ENCODE data around the gene ZBTB21.

- no peak for TF ChIP-seq ZNF12 (CRISPR knock-in tag; IDR thresholded peaks at IDR 0.05)
- TF ChIP-seq SOX6 (IDR thresholded peaks at IDR 0.05), result no peak
- TF ChIP-seq FOXK2 (conservative IDR thresholded peaks at IDR 0.05 in 1 of 2, IDR thresholded peaks at IDR 0.05 in 1 of 2; ENCODE audit: low read depth in 2 of 2), result no peak
- TF ChIP-seq MAZ (CRISPR knock-in tag; conservative IDR thresholded peaks at IDR 0.05 in 1 of 2, IDR thresholded peaks at IDR 0.05 in 1 of 2), result no peak
- no peak for TF ChIP-seq CEBPZ (IDR thresholded peaks at IDR 0.05; ENCODE audit: borderline replicate concordance, low read depth, low read length)
- no peak for TF ChIP-seq ZSCAN32 (CRISPR knock-in tag; IDR thresholded peaks at IDR 0.05)
These were observed 66.3 kb downstream of the ZBTB21 start for GRCh38 chr21:41943851-41944250.

All from K562 (cell line).